Subcutaneous adipose tissue (tissue), 4 donors: ENCODE measurements around the gene PTRH2. TPM values are rescaled to one million over a fixed set of nuclear protein-coding genes. Genes with fewer than 3 reads are reported as not detected.

Source experiments
- CTCF ChIP-seq: fragments of 450-650 bp; IDR thresholded peaks from one replicate; pipeline ENCODE4 v1.5.1; 2016; ENCODE audit warnings: low read depth, mild to moderate bottlenecking, control low read depth, antibody characterized with exemption, moderate library complexity
- total RNA-seq, 4 donors: library from RNA; depleted of rRNA; stranded (reverse); fragments of >200 nt; gene quantifications; one replicate each; pipeline ENCODE4 v1.1.0, GENCODE V29; 2016

Gene PTRH2
- total RNA-seq, 4 donors from 2014 or later, result 17.3 to 36.7 (median 32.4) TPM

- TF ChIP-seq CTCF, result no peak
These were observed 44.8 kb upstream of the PTRH2 start for GRCh38 chr17:59751955-59752413.

- no peak for TF ChIP-seq CTCF
These were observed 41.4 kb upstream of the PTRH2 start for GRCh38 chr17:59748591-59748990.

GRCh38 chr17:59746849-59747445 is 39.7 kb upstream of the PTRH2 start:
- no peak for TF ChIP-seq CTCF

- no peak for TF ChIP-seq CTCF
These were observed 37.8 kb upstream of the PTRH2 start for GRCh38 chr17:59745040-59745439.

- TF ChIP-seq CTCF, result no peak
These were observed 36.6 kb upstream of the PTRH2 start for GRCh38 chr17:59743842-59744241.

- TF ChIP-seq CTCF, result no peak
These were observed 30.1 kb upstream of the PTRH2 start for GRCh38 chr17:59737324-59737723.

- no peak for TF ChIP-seq CTCF
These were observed 27.0 kb upstream of the PTRH2 start for GRCh38 chr17:59734226-59734625.
